Esophagus squamous epithelium (tissue), 5 donors: ENCODE measurements around the gene PPT2. TPM values are rescaled to one million over a fixed set of nuclear protein-coding genes. Genes with fewer than 3 reads are reported as not detected.
A peak's percentile ranks its signal among the peaks of the same experiment; 100 is the strongest.

ENCODE experiments used
- DNase-seq: peaks from one replicate; lab custom pipeline; 2025; lab: John Stamatoyannopoulos, UW
- H3K27ac ChIP-seq, 4 donors: fragments of 200-600 bp; sonication (generic); one replicate each; pipeline ENCODE4 v1.5.1; 2016 to 2019; ENCODE audit warnings: mild to moderate bottlenecking in 1 of 4
- H3K27me3 ChIP-seq, 4 donors: fragments of 200-600 bp; sonication (generic); 1 replicate in 3 of 4; 2 replicates in 1 of 4; pipeline versions ENCODE4 v1.5.1 to v1.6.0; 2017 to 2021; ENCODE audit warnings: antibody characterized with exemption in 1 of 4
- H3K36me3 ChIP-seq, 3 donors: fragments of 200-600 bp; sonication (generic); one replicate each; pipeline ENCODE4 v1.5.1; 2016 to 2019
- H3K4me1 ChIP-seq, 3 donors: fragments of 200-600 bp; sonication (generic); one replicate each; pipeline ENCODE4 v1.5.1; 2017 to 2019
- H3K4me3 ChIP-seq, 4 donors: fragments of 200-600 bp; sonication (generic); 1 replicate in 3 of 4; 2 replicates in 1 of 4; pipeline ENCODE4 v1.5.1; 2016 to 2019; ENCODE audit warnings: mild to moderate bottlenecking in 2 of 4, moderate library complexity in 1 of 4
- H3K9me3 ChIP-seq, 3 donors: fragments of 200-600 bp; sonication (generic); one replicate each; pipeline ENCODE4 v1.5.1; 2016 to 2019
- POLR2A ChIP-seq, 4 donors: fragments of 450-650 bp; IDR thresholded peaks; one replicate each; pipeline ENCODE4 v1.6.1; 2017; ENCODE audit warnings: antibody characterized with exemption in 4 of 4, mild to moderate bottlenecking in 4 of 4, moderate library complexity in 3 of 4
- WGBS, 2 donors: methylation state at CpG; one replicate each; pipeline ENCODE4 v1.1.5; 2018; 5-methylcytosine and 5-hydroxymethylcytosine counted together
- intact Hi-C: fragments of 100-400 bp; cut with DNase I; formaldehyde crosslinking; loops from one replicate; pipeline ENCODE4 v1.15.0; 2022
- total RNA-seq, 4 donors: library from RNA; depleted of rRNA; stranded (reverse); fragments of >200 nt; gene quantifications; one replicate each; pipeline ENCODE4 v1.1.0, GENCODE V29; 2016
- TF ChIP-seq, protein P1 (sequence below), 6 experiments: fragments of 450-650 bp in 4 of 6; fragments of 200-600 bp in 2 of 6; sonication (generic) in 2 of 6; IDR thresholded peaks; one replicate each; pipeline ENCODE4 v1.5.1; 2016 to 2019; ENCODE audit warnings: antibody characterized with exemption in 6 of 6, mild to moderate bottlenecking in 4 of 6, moderate library complexity in 4 of 6
- donor health status: DM: yes; HTN: yes; CAD: no.

Gene PPT2
- total RNA-seq, 4 donors from 2014 or later: 17.3 to 133 (median 23.7) TPM

GRCh38 chr6:32179766-32180405 is 25.9 kb downstream of the PPT2 start:
- 58 to 64% methylated on average over 10 of the region's 10 CpGs for WGBS, 2 donors
- peaks cover 26 to 70% (median 40%) of the 10 kb centered on the region in 3 donors for H3K4me1 ChIP-seq
- intact Hi-C loops: no loop called here

GRCh38 chr6:32181148-32181702 is 27.3 kb downstream of the PPT2 start:
- H3K4me3 ChIP-seq: no peak overlapping the region
- peaks cover 17 to 73% (median 39%) of the 10 kb centered on the region in 3 donors for H3K4me1 ChIP-seq
- 93% methylated on average over 14 of the region's 15 CpGs for whole genome bisulfite sequencing, 2 donors

More at GRCh38 chr6:32179766-32180405, 25.9 kb downstream of the PPT2 start:
- peak overlapping the region in 1 of 4 donors; percentile 66 for H3K4me3 ChIP-seq
- DNase-seq: no peak
- no peaks in the 10 kb centered on the region for H3K9me3 ChIP-seq
- peaks cover 6 to 49% (median 6%) of the 10 kb centered on the region in 3 donors for H3K36me3 ChIP-seq
- peak overlapping the region in 3 of 4 donors; percentile 40 to 97 (median 96) for H3K27ac ChIP-seq
- TF ChIP-seq, protein P1, sequence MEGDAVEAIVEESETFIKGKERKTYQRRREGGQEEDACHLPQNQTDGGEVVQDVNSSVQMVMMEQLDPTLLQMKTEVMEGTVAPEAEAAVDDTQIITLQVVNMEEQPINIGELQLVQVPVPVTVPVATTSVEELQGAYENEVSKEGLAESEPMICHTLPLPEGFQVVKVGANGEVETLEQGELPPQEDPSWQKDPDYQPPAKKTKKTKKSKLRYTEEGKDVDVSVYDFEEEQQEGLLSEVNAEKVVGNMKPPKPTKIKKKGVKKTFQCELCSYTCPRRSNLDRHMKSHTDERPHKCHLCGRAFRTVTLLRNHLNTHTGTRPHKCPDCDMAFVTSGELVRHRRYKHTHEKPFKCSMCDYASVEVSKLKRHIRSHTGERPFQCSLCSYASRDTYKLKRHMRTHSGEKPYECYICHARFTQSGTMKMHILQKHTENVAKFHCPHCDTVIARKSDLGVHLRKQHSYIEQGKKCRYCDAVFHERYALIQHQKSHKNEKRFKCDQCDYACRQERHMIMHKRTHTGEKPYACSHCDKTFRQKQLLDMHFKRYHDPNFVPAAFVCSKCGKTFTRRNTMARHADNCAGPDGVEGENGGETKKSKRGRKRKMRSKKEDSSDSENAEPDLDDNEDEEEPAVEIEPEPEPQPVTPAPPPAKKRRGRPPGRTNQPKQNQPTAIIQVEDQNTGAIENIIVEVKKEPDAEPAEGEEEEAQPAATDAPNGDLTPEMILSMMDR (IDR thresholded peaks at IDR 0.05): no peak
- TF ChIP-seq POLR2A (IDR thresholded peaks at IDR 0.05): no peak
- no peaks in the 10 kb centered on the region for H3K27me3 ChIP-seq

DNA sequence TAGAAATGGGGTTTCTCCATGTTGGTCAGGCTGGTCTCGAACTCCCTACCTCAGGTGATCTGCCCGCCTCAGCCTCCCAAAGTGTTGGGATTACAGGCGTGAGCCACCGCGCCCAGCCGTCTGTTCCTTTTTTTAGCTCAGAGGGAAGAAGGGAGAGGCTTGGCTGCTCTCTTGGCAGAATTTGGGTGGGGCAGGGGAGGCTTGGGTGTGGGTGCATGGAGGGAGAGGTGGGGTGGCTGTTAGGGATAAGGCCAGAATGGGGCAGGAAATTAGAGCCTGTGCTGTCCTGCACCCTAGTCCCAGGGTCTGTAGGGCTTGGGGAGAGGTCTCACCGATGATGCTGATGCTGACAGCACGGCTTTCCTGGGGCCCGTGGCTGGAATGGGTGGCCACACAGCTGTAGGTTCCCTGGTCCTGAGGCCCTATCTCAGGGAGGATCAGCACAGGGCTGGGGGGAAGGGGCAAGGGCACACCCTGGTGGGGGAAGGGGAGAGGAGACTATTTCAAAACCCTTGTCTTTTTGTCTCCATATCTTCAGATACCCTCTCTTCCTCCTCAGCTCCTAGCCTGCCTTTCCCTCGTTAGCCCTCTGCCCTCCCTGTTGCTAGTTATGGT is 28.1 kb downstream of the PPT2 start:
- H3K9me3 ChIP-seq: no peaks in the 10 kb centered on the region
- intact Hi-C loops: no loop called here
- DNase-seq: no peak
- no peaks in the 10 kb centered on the region for H3K27me3 ChIP-seq
- peaks cover 6 to 61% (median 14%) of the 10 kb centered on the region in 3 donors for H3K36me3 ChIP-seq
- H3K4me1 ChIP-seq: peaks cover 10 to 73% (median 37%) of the 10 kb centered on the region in 3 donors
- TF ChIP-seq, protein P1 (IDR thresholded peaks at IDR 0.05): no peak
- no peak for TF ChIP-seq POLR2A (IDR thresholded peaks at IDR 0.05)
- 84 to 91% methylated on average over 3 to 7 of the region's 10 CpGs for WGBS, 2 donors
- H3K27ac ChIP-seq: peak overlapping the region; percentile 14 to 99 (median 24)
- H3K4me3 ChIP-seq: no peak overlapping the region

More at GRCh38 chr6:32181148-32181702, 27.3 kb downstream of the PPT2 start:
- Histone ChIP-seq H3K27me3 (no peaks in the 10 kb centered on the region), H3K9me3 (no peaks in the 10 kb centered on the region), H3K36me3 (peaks cover 6 to 53% (median 6%) of the 10 kb centered on the region in 3 donors), H3K27ac (peak overlapping the region in 3 of 4 donors; percentile 9 to 99 (median 14))
- TF ChIP-seq, protein P1 (IDR thresholded peaks at IDR 0.05): no peak
- TF ChIP-seq POLR2A (IDR thresholded peaks at IDR 0.05): no peak
- intact Hi-C loops: no loop called here
- no peak for DNase-seq

- H3K9me3 ChIP-seq: no peaks in the 10 kb centered on the region
- peaks cover 10 to 74% (median 39%) of the 10 kb centered on the region in 3 donors for H3K4me1 ChIP-seq
- 73 to 78% methylated on average over 1 to 2 of the region's 10 CpGs for WGBS, 2 donors
- H3K27ac ChIP-seq: peak overlapping the region; percentile 14 to 99 (median 46)
- TF ChIP-seq POLR2A (IDR thresholded peaks at IDR 0.05): no peak
- TF ChIP-seq, protein P1 (IDR thresholded peaks at IDR 0.05): no peak
- H3K4me3 ChIP-seq: no peak overlapping the region
- intact Hi-C loops: no loop called here
- H3K36me3 ChIP-seq: peaks cover 12 to 67% (median 19%) of the 10 kb centered on the region in 3 donors
- DNase-seq: no peak
- H3K27me3 ChIP-seq: no peaks in the 10 kb centered on the region
Observed at GRCh38 chr6:32182555-32182981, 28.6 kb downstream of the PPT2 start.
